Right cardiac atrium (tissue), 5 donors: ENCODE results near the gene SDF4. TPM values are rescaled to one million over a fixed set of nuclear protein-coding genes. Genes with fewer than 3 reads are reported as not detected.

Source experiments
- ATAC-seq, 2 donors: fragments of 200-7000 bp; cut with Tn5 transposase; one replicate each; pipeline versions ENCODE4 v1.8.0 to v1.9.1; 2020; ENCODE audit warnings: moderate library complexity in 2 of 2, mild to moderate bottlenecking in 1 of 2
- DNase-seq, 3 donors: peaks; one replicate each; pipeline ENCODE4 v3.0.0-alpha.2; 2020
- H3K27ac ChIP-seq: one replicate; pipeline ENCODE4 v1.5.1; 2013; ENCODE audit warnings: mild to moderate bottlenecking, low read length, control low read depth, moderate library complexity
- H3K27me3 ChIP-seq: one replicate; pipeline ENCODE4 v1.6.1; 2013; ENCODE audit not compliant: control insufficient read depth, insufficient read depth
- H3K4me1 ChIP-seq: one replicate; pipeline ENCODE4 v1.6.1; 2013; ENCODE audit warnings: low read length; ENCODE audit not compliant: control insufficient read depth, insufficient read depth
- H3K4me3 ChIP-seq: one replicate; pipeline ENCODE4 v1.5.1; 2013; ENCODE audit warnings: low read length, control low read depth
- H3K9me3 ChIP-seq: one replicate; pipeline ENCODE4 v1.6.1; 2013; ENCODE audit warnings: low read length; ENCODE audit not compliant: control insufficient read depth
- WGBS: extraction: QIAGEN DNeasy Blood & Tissue Kit; methylation state at CpG from one replicate; pipeline ENCODE4 v1.1.7; 2013; 5-methylcytosine and 5-hydroxymethylcytosine counted together
- intact Hi-C, 4 donors: fragments of 100-400 bp; cut with DNase I; formaldehyde crosslinking; loops; one replicate each; pipeline versions ENCODE4 v1.11.0 to v1.14.0; 2022 to 2023
- polyA plus RNA-seq: library from polyadenylated mRNA; stranded (reverse); fragments of 200-250 nt; gene quantifications from one replicate; pipeline ENCODE4 v1.2.3, GENCODE V29; 2013
- total RNA-seq, 4 donors: library from RNA; stranded (reverse); fragmentation: NEBNext Ultra II Directional; extraction: Animal tissue kit (Norgen Biotek cat#: 25700); gene quantifications; one replicate each; pipeline ENCODE4 v1.2.1, GENCODE V29; 2021
- donor health status: healthy with polysubstance abuse.
- donor health status: DM: no; HTN: yes; CAD: no.
- donor health status: DM: no; HTN: no; CAD: no.
- donor health status: DM: no; HTN: yes; CAD: no; lungs with severe emphysema.
- donor health status: DM: yes; HTN: yes; CAD: no.

The SDF4 gene
- total and polyA plus RNA-seq, 5 donors: 156 to 215 (median 166) TPM

DNA sequence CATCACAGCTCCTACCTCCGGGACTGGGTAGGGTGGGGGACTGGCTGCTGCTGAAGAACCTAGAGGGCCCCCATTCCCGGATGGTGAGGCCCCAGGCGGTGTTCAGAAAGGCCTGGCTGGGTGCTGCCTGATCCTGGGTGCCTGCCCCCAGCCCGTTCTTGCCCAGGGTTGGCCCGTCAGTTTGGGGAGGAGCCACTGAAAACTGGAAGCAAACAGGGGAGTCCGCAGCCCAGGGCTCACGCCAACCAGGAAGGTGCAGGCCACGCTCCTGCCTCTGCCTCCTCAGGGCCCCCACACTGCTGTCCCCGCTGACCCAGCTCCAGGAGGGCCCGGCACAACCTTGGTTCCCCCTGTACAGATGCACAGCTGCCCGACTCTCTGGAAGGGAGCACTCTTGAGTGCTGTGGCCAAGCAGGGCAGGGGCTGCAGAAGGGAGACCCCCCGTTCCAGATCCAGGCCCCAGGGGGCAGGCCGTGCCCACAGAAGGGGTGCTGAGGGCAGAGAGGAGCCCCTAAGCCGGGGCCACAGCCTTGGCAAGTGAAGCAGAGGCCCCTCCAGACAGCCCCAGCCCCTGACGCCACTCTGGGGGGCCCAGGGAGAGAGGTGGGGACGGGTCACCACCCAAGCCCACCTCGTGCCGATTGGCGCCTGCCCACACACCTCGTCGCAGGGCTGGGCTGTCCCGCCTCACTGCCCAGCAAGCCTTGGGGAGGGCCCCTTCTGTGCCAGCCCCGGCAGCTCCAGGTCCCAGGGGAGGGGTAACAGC lies 9.2 kb upstream of the SDF4 start:
- Histone ChIP-seq H3K4me1 (no peaks in the 10 kb centered on the region), H3K9me3 (no peaks in the 10 kb centered on the region), H3K4me3 (no peak overlapping the region), H3K27ac (no peak overlapping the region), H3K27me3 (no peaks in the 10 kb centered on the region)
- ATAC-seq: no peak
- intact Hi-C loops: no loop called here
- no peak for DNase-seq
- WGBS: 54% methylated on average over 23 of the region's 23 CpGs

GRCh38 chr1:1240348-1240732 lies 8.5 kb upstream of the SDF4 start:
- intact Hi-C loops: no loop called here
- no peak overlapping the region for H3K4me3 ChIP-seq
- DNase-seq (no peak), ATAC-seq (no peak)
- H3K4me1 ChIP-seq: no peaks in the 10 kb centered on the region
- no peaks in the 10 kb centered on the region for H3K9me3 ChIP-seq
- 31% methylated on average over 11 of the region's 11 CpGs for WGBS
- H3K27me3 ChIP-seq: no peaks in the 10 kb centered on the region
- no peak overlapping the region for H3K27ac ChIP-seq

DNA sequence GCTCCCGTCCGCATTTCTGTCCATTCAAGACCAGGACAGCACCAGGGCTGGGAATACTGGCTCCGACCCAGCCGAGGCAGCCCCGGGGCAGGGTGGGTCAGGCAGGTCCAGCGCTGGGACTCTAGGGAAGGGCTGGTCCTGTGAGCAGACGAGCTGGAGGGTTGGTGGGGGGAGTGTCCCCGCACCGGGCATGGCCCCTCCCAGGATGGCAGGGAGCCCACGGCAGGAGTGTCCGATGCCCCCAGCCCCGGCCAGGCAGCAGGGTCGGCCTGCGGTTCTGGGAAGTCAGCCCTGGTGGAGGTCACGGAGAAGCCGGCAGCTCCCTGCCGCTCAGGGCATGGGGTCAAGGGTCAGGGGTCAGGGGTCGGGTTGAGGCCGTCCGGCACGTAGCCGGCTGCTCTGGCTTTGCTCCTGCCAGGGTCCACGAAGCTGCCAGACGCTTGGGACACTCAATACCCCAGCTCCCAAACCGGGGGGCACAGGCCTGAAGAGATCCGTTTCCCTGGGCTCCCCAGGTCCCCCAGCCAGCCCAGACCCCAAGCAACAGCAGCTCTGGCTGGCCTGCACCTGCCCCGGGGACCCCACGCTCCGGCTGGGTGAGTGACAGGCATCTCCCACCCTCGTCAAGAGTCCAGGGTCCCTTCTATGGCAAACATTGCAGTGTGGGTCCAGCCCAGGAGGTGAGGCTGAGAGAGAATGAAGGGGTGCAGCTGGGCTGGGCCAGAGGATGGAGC lies 8.0 kb upstream of the SDF4 start:
- no peak for ATAC-seq
- 26% methylated on average over 30 of the region's 30 CpGs for WGBS
- Histone ChIP-seq H3K4me1 (no peaks in the 10 kb centered on the region), H3K27me3 (no peaks in the 10 kb centered on the region), H3K9me3 (no peaks in the 10 kb centered on the region), H3K4me3 (no peak overlapping the region), H3K27ac (no peak overlapping the region)
- intact Hi-C loops: loop anchor here in 1 of 4 donors (10.0 kb wide), 1 partner anchor 115 kb away; no protein-coding TSS in a partner anchor
- DNase-seq: no peak

DNA sequence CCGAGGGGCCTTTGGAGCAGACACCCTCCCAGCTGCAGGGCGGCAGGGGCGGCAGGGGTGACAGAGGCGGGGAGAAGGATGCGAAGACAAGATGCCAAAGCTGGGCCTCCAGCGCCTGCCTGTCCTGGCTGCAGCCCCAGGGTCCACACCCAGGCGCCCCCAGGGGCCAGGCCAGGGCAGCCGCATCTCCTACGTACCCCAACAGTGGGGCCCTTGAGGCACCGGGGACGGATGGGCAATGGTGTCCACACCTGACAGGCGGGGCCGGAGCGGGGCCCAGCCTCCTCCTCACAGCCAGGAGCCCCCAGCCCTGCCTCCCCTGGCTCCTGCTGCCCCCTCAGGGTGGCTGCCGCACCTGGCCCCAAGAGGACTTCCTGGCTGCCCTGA lies 7.4 kb upstream of the SDF4 start:
- WGBS: 57% methylated on average over 15 of the region's 15 CpGs
- no peaks in the 10 kb centered on the region for H3K4me1 ChIP-seq

GRCh38 chr1:1238702-1239178 lies 6.9 kb upstream of the SDF4 start:
- Histone ChIP-seq H3K4me1 (no peaks in the 10 kb centered on the region), H3K9me3 (no peaks in the 10 kb centered on the region), H3K27me3 (no peaks in the 10 kb centered on the region), H3K4me3 (no peak overlapping the region), H3K27ac (no peak overlapping the region)
- DNase-seq (no peak), ATAC-seq (no peak)
- intact Hi-C loops: loop anchor here in 1 of 4 donors (10.0 kb wide), 1 partner anchor 114 kb away; no protein-coding TSS in a partner anchor
- WGBS: 62% methylated on average over 19 of the region's 19 CpGs

More for the DNA sequence above, 7.4 kb upstream of the SDF4 start:
- intact Hi-C loops: loop anchor here in 1 of 4 donors (10.0 kb wide), 1 partner anchor 114 kb away; no protein-coding TSS in a partner anchor
- ATAC-seq (no peak), DNase-seq (no peak)
- H3K9me3 ChIP-seq: no peaks in the 10 kb centered on the region
- no peak overlapping the region for H3K4me3 ChIP-seq
- H3K27me3 ChIP-seq: no peaks in the 10 kb centered on the region
- H3K27ac ChIP-seq: no peak overlapping the region

DNA sequence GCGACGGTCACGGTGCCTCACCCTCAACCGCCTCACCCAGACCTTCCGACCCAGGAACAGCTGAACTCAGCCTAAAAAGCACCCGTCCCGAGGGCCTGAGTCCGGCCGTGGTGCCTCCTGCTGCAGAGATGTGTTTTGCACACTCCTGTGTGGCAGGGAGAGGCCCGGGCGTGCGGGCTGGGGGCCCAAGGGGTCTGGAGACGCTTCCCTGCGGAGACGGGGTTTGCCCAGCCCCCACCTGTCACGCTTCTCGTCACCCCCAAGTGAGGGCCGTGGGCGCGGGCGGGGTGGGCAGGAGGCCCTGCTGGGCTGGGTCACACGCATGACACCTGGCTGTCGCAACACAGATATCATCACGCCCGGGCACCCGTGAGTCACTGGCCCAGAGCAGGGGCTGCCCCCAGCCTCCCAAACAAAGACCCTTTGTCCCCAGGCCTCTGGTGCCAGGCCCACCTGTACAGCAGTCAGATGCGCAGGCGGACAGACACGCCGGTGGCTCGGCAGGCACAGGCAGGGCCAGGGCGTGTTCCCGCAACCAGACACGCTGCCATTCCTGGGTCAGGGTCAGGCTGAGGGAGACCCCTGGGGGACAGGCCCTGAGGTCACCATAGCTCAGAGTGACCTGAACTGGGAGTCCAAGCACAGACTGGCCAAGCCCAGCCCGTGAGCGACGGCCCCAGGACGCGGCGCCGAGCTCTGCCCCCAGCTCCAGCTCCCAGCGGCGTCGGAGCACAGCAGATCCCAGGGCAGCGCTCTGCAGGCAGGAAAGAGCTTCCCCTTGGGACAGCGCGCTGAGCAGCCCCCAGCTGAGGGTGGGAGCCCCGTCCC lies 6.3 kb upstream of the SDF4 start:
- ATAC-seq: no peak
- H3K4me3 ChIP-seq: no peak overlapping the region
- intact Hi-C loops: loop anchor here in 1 of 4 donors (10.0 kb wide), 1 partner anchor 113 kb away; no protein-coding TSS in a partner anchor
- no peak for DNase-seq
- 36% methylated on average over 48 of the region's 48 CpGs for WGBS
- H3K4me1 ChIP-seq: peaks cover 1% of the 10 kb centered on the region
- H3K27me3 ChIP-seq: no peaks in the 10 kb centered on the region
- no peak overlapping the region for H3K27ac ChIP-seq
- H3K9me3 ChIP-seq: no peaks in the 10 kb centered on the region

GRCh38 chr1:1236945-1237873 lies 5.4 kb upstream of the SDF4 start:
- Histone ChIP-seq H3K27me3 (no peaks in the 10 kb centered on the region), H3K4me1 (peaks cover 5% of the 10 kb centered on the region), H3K27ac (no peak overlapping the region), H3K4me3 (no peak overlapping the region), H3K9me3 (no peaks in the 10 kb centered on the region)
- no peak for DNase-seq
- WGBS: 39% methylated on average over 34 of the region's 34 CpGs
- peak in 1 of 2 donors; percentile 3 for ATAC-seq
- intact Hi-C loops: loop anchor here in 1 of 4 donors (10.0 kb wide), 1 partner anchor 112 kb away; no protein-coding TSS in a partner anchor

GRCh38 chr1:1236176-1236763 lies 4.5 kb upstream of the SDF4 start:
- 80% methylated on average over 22 of the region's 22 CpGs for WGBS
- DNase-seq: no peak
- intact Hi-C loops: loop anchor here in 1 of 4 donors (10.0 kb wide), 1 partner anchor 111 kb away; no protein-coding TSS in a partner anchor

GRCh38 chr1:1235016-1235744 lies 3.4 kb upstream of the SDF4 start:
- no peaks in the 10 kb centered on the region for H3K27me3 ChIP-seq
- peaks cover 5% of the 10 kb centered on the region for H3K4me1 ChIP-seq
- intact Hi-C loops: loop anchor here in 1 of 4 donors (10.0 kb wide), 1 partner anchor 110 kb away; no protein-coding TSS in a partner anchor
- no peak for DNase-seq
- H3K4me3 ChIP-seq: no peak overlapping the region
- ATAC-seq: no peak
- no peak overlapping the region for H3K27ac ChIP-seq
- H3K9me3 ChIP-seq: no peaks in the 10 kb centered on the region
- 89% methylated on average over 27 of the region's 27 CpGs for WGBS

More at GRCh38 chr1:1236176-1236763, 4.5 kb upstream of the SDF4 start:
- no peak for ATAC-seq
- peaks cover 5% of the 10 kb centered on the region for H3K4me1 ChIP-seq
- H3K9me3 ChIP-seq: no peaks in the 10 kb centered on the region
- no peak overlapping the region for H3K27ac ChIP-seq
- H3K27me3 ChIP-seq: no peaks in the 10 kb centered on the region
- H3K4me3 ChIP-seq: no peak overlapping the region
